Common myeloid progenitor, CD34-positive (primary cell): Measurements from ENCODE around the gene TRPM3.

Source experiments
- CTCF ChIA-PET: fragments of 350-600 bp; sonication (Branson Sonifier 250); formaldehyde crosslinking; loops from one replicate; lab custom pipeline; 2021; ENCODE audit warnings: antibody characterized with exemption; lab: Charles Lee
- POLR2A ChIA-PET: fragments of 350-600 bp; sonication (Branson Sonifier 250); formaldehyde crosslinking; loops from one replicate; lab custom pipeline; 2021; ENCODE audit warnings: antibody characterized with exemption; lab: Charles Lee
- DNase-seq, 3 donors: peaks; one replicate each; pipeline versions ENCODE4 v3.0.0 to v3.0.0-alpha.2; 2013
- H3K27ac ChIP-seq, 2 experiments: 1 replicate in 1 of 2; 2 replicates in 1 of 2; pipeline ENCODE4 v1.7.0; 2013; ENCODE audit warnings: inconsistent platforms in 2 of 2, low read length in 2 of 2, mild to moderate bottlenecking in 2 of 2, low read depth in 1 of 2, moderate library complexity in 1 of 2; ENCODE audit not compliant: severe bottlenecking in 2 of 2, insufficient read depth in 1 of 2, poor library complexity in 1 of 2
- H3K27me3 ChIP-seq, 5 experiments: replicated peaks in 2 of 5; 1 replicate in 3 of 5; 2 replicates in 2 of 5; pipeline versions ENCODE4 v1.6.1 to v1.7.0; 2013; ENCODE audit warnings: low read length in 4 of 5, mild to moderate bottlenecking in 2 of 5, moderate library complexity in 2 of 5, inconsistent platforms in 1 of 5; ENCODE audit not compliant: insufficient read depth in 5 of 5, control insufficient read depth in 4 of 5
- H3K36me3 ChIP-seq, 4 experiments: 1 replicate in 2 of 4; 2 replicates in 2 of 4; pipeline versions ENCODE4 v1.6.1 to v1.7.0; 2013; ENCODE audit warnings: low read length in 3 of 4, control low read depth in 1 of 4, mild to moderate bottlenecking in 1 of 4; ENCODE audit not compliant: control insufficient read depth in 4 of 4, insufficient read depth in 4 of 4
- H3K4me1 ChIP-seq, 4 experiments: 1 replicate in 3 of 4; 2 replicates in 1 of 4; pipeline versions ENCODE4 v1.6.1 to v1.7.1; 2013; ENCODE audit warnings: low read length in 3 of 4, mild to moderate bottlenecking in 3 of 4, control low read depth in 1 of 4, inconsistent platforms in 1 of 4, moderate library complexity in 1 of 4; ENCODE audit not compliant: control insufficient read depth in 4 of 4, insufficient read depth in 4 of 4; ENCODE audit errors: control extremely low read depth in 1 of 4
- H3K4me3 ChIP-seq, 7 experiments: 1 replicate in 4 of 7; 2 replicates in 3 of 7; pipeline versions ENCODE4 v1.5.1 to v1.7.0; 2013; ENCODE audit warnings: mild to moderate bottlenecking in 7 of 7, low read length in 6 of 7, moderate library complexity in 6 of 7, inconsistent platforms in 2 of 7, low read depth in 2 of 7, control low read depth in 1 of 7; ENCODE audit not compliant: insufficient read depth in 4 of 7, control insufficient read depth in 1 of 7; ENCODE audit errors: extremely low read depth in 1 of 7
- H3K9me3 ChIP-seq, 5 experiments: 1 replicate in 4 of 5; 2 replicates in 1 of 5; pipeline versions ENCODE4 v1.6.1 to v1.7.1; 2013; ENCODE audit warnings: low read length in 4 of 5, mild to moderate bottlenecking in 2 of 5, inconsistent platforms in 1 of 5, low read depth in 1 of 5, moderate library complexity in 1 of 5; ENCODE audit not compliant: control insufficient read depth in 4 of 5, insufficient read depth in 2 of 5; ENCODE audit errors: control extremely low read depth in 1 of 5
- WGBS: methylation state at CpG from one replicate; pipeline ENCODE4 v1.1.5; 2013; ENCODE audit not compliant: insufficient coverage; 5-methylcytosine and 5-hydroxymethylcytosine counted together

The TRPM3 gene

GRCh38 chr9:71106992-71107391, 14.4 kb downstream of the TRPM3 start:
- Histone ChIP-seq H3K36me3 (no peaks in the 10 kb centered on the region), H3K4me3 (no peak overlapping the region), H3K9me3 (no peaks in the 10 kb centered on the region), H3K27ac (no peak overlapping the region), H3K27me3 (no peaks in the 10 kb centered on the region), H3K4me1 (no peaks in the 10 kb centered on the region)
- POLR2A ChIA-PET = no interaction called here
- WGBS = 91% methylated on average over 5 of the region's 5 CpGs
- no peak for DNase-seq
- CTCF ChIA-PET = interaction anchor here (1.6 kb wide), 1 partner anchor 142 kb away, joined by 5 read pairs; no protein-coding TSS in a partner anchor

- no peak overlapping the region for H3K27ac ChIP-seq
- ChIA-PET POLR2A (no interaction called here), CTCF (no interaction called here)
- H3K4me3 ChIP-seq = no peak overlapping the region
- no peaks in the 10 kb centered on the region for H3K27me3 ChIP-seq
- H3K4me1 ChIP-seq = no peaks in the 10 kb centered on the region
- no peaks in the 10 kb centered on the region for H3K9me3 ChIP-seq
- no peak for DNase-seq
- H3K36me3 ChIP-seq = no peaks in the 10 kb centered on the region
- 100% methylated on average over 1 of the region's 1 CpG for WGBS
Measured at GRCh38 chr9:71105192-71105591, 16.2 kb downstream of the TRPM3 start.

GRCh38 chr9:71098801-71099200, 22.6 kb downstream of the TRPM3 start:
- 100% methylated on average over 2 of the region's 2 CpGs for WGBS
- no peaks in the 10 kb centered on the region for H3K27me3 ChIP-seq
- DNase-seq = no peak
- no peaks in the 10 kb centered on the region for H3K36me3 ChIP-seq
- H3K4me1 ChIP-seq = no peaks in the 10 kb centered on the region
- POLR2A ChIA-PET = no interaction called here
- no peak overlapping the region for H3K27ac ChIP-seq
- no peak overlapping the region for H3K4me3 ChIP-seq
- CTCF ChIA-PET = no interaction called here
- H3K9me3 ChIP-seq = no peaks in the 10 kb centered on the region

GRCh38 chr9:71097671-71098070, 23.8 kb downstream of the TRPM3 start:
- Histone ChIP-seq H3K27me3 (no peaks in the 10 kb centered on the region), H3K9me3 (no peaks in the 10 kb centered on the region), H3K36me3 (no peaks in the 10 kb centered on the region), H3K27ac (no peak overlapping the region), H3K4me1 (no peaks in the 10 kb centered on the region), H3K4me3 (no peak overlapping the region)
- ChIA-PET CTCF (interaction anchor here (0.6 kb wide), 2 partner anchors 140 to 1956 kb away, joined by 3 read pairs; no protein-coding TSS in a partner anchor), POLR2A (no interaction called here)
- DNase-seq = no peak

GRCh38 chr9:71096421-71097108, 24.9 kb downstream of the TRPM3 start:
- ChIA-PET POLR2A (no interaction called here), CTCF (no interaction called here)
- Histone ChIP-seq H3K9me3 (no peaks in the 10 kb centered on the region), H3K36me3 (no peaks in the 10 kb centered on the region), H3K4me3 (no peak overlapping the region), H3K27me3 (no peaks in the 10 kb centered on the region), H3K4me1 (no peaks in the 10 kb centered on the region), H3K27ac (no peak overlapping the region)
- 40% methylated on average over 1 of the region's 5 CpGs for WGBS
- no peak for DNase-seq

DNA sequence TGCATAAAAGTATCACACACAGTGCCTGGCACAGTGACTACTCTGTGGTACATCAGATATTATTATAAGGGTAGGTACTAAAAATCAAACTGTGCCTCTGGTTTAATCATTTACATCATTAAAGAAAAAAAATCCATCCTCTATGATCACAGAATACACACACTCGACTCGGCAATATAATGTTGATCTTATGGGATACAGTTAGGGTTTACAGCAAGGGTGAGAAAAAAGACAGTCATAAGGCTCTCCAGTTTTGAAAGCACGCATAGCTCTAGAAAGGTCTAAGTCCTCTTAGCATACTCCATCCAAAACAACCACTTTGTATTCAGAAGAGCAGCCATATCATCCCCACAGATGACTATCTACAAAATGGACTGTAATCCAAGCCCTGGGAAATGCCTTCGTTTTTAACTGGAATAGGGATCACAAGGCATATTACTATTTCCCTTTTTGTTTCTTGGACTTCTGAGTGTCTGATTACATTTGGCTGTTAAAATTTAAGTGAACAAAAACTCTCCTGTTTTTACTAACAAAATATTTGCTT, 26.6 kb downstream of the TRPM3 start:
- H3K27ac ChIP-seq = no peak overlapping the region
- H3K4me1 ChIP-seq = no peaks in the 10 kb centered on the region
- ChIA-PET POLR2A (no interaction called here), CTCF (no interaction called here)
- no peaks in the 10 kb centered on the region for H3K36me3 ChIP-seq
- 75% methylated on average over 1 of the region's 4 CpGs for WGBS
- DNase-seq = no peak
- H3K27me3 ChIP-seq = no peaks in the 10 kb centered on the region
- no peak overlapping the region for H3K4me3 ChIP-seq
- no peaks in the 10 kb centered on the region for H3K9me3 ChIP-seq

GRCh38 chr9:71090896-71091295, 30.5 kb downstream of the TRPM3 start:
- CTCF ChIA-PET = no interaction called here
- H3K4me3 ChIP-seq = no peak overlapping the region
- H3K9me3 ChIP-seq = no peaks in the 10 kb centered on the region
- H3K27ac ChIP-seq = no peak overlapping the region
- no peak for DNase-seq
- H3K36me3 ChIP-seq = no peaks in the 10 kb centered on the region
- H3K4me1 ChIP-seq = no peaks in the 10 kb centered on the region
- no peaks in the 10 kb centered on the region for H3K27me3 ChIP-seq
- POLR2A ChIA-PET = no interaction called here
